Type B pancreatic cell (in vitro differentiated cells): ENCODE measurements around the gene ZNF423. TPM values are rescaled to one million over a fixed set of nuclear protein-coding genes. Genes with fewer than 3 reads are reported as not detected.

Experiments used
- DNase-seq: peaks from one replicate; pipeline ENCODE4 v3.0.0; 2021; ENCODE audit warnings: mixed read lengths; ENCODE audit not compliant: unreplicated experiment; ENCODE audit errors: extremely low spot score
- H3K27ac Mint-ChIP-seq: 2 replicates; pipeline ENCODE4 v1.8.0; 2021; ENCODE audit warnings: mild to moderate bottlenecking, mixed read lengths
- H3K27me3 Mint-ChIP-seq: 2 replicates; pipeline ENCODE4 v1.8.0; 2021; ENCODE audit warnings: mixed read lengths
- H3K36me3 Mint-ChIP-seq: 2 replicates; pipeline ENCODE4 v1.8.0; 2021; ENCODE audit warnings: mixed read lengths
- H3K4me1 Mint-ChIP-seq: one replicate; pipeline ENCODE4 v1.8.0; 2021; ENCODE audit warnings: mixed read lengths; ENCODE audit not compliant: unreplicated experiment
- H3K4me3 Mint-ChIP-seq: 2 replicates; pipeline ENCODE4 v1.8.0; 2021; ENCODE audit warnings: mild to moderate bottlenecking, mixed read lengths
- H3K9me3 Mint-ChIP-seq: 2 replicates; pipeline ENCODE4 v1.8.0; 2021; ENCODE audit warnings: mixed read lengths
- CTCF ChIP-seq: fragments of 200-600 bp; sonication (generic); conservative IDR thresholded peaks from 2 replicates; pipeline ENCODE4 v1.5.0; 2021; ENCODE audit warnings: antibody characterized with exemption, mild to moderate bottlenecking
- total RNA-seq: library from RNA; stranded (reverse); gene quantifications from 2 replicates; pipeline ENCODE4 v1.2.1, GENCODE V29; 2021; ENCODE audit warnings: low replicate concordance

Gene ZNF423
- total RNA-seq, 1 donor from 2014 or later, result 72.6 TPM

GRCh38 chr16:49442805-49443204 is 413.1 kb downstream of the ZNF423 start:
- no peak overlapping the region for H3K27ac Mint-ChIP-seq
- no peak overlapping the region for H3K4me3 Mint-ChIP-seq
- H3K9me3 Mint-ChIP-seq, result no peaks in the 10 kb centered on the region
- H3K27me3 Mint-ChIP-seq, result peaks cover 17% of the 10 kb centered on the region
- no peak for TF ChIP-seq CTCF
- no peak for DNase-seq
- no peaks in the 10 kb centered on the region for H3K36me3 Mint-ChIP-seq
- H3K4me1 Mint-ChIP-seq, result peaks cover 21% of the 10 kb centered on the region

GRCh38 chr16:49441366-49441780 is 414.5 kb downstream of the ZNF423 start:
- H3K9me3 Mint-ChIP-seq, result no peaks in the 10 kb centered on the region
- H3K27ac Mint-ChIP-seq, result no peak overlapping the region
- no peaks in the 10 kb centered on the region for H3K36me3 Mint-ChIP-seq
- peaks cover 27% of the 10 kb centered on the region for H3K27me3 Mint-ChIP-seq
- H3K4me3 Mint-ChIP-seq, result no peak overlapping the region
- H3K4me1 Mint-ChIP-seq, result peaks cover 21% of the 10 kb centered on the region
- no peak for DNase-seq
- TF ChIP-seq CTCF, result peak; percentile 56

- TF ChIP-seq CTCF, result peak; percentile 45
- no peak overlapping the region for H3K4me3 Mint-ChIP-seq
- no peaks in the 10 kb centered on the region for H3K9me3 Mint-ChIP-seq
- peaks cover 21% of the 10 kb centered on the region for H3K4me1 Mint-ChIP-seq
- no peak for DNase-seq
- H3K27me3 Mint-ChIP-seq, result peaks cover 28% of the 10 kb centered on the region
- H3K36me3 Mint-ChIP-seq, result no peaks in the 10 kb centered on the region
- H3K27ac Mint-ChIP-seq, result no peak overlapping the region
Observed at GRCh38 chr16:49440156-49441065, 415.5 kb downstream of the ZNF423 start.

- peaks cover 28% of the 10 kb centered on the region for H3K27me3 Mint-ChIP-seq
- no peaks in the 10 kb centered on the region for H3K9me3 Mint-ChIP-seq
- DNase-seq, result no peak
- H3K4me1 Mint-ChIP-seq, result peaks cover 22% of the 10 kb centered on the region
- TF ChIP-seq CTCF, result no peak
- H3K36me3 Mint-ChIP-seq, result no peaks in the 10 kb centered on the region
- H3K4me3 Mint-ChIP-seq, result no peak overlapping the region
- H3K27ac Mint-ChIP-seq, result no peak overlapping the region
Observed at GRCh38 chr16:49439676-49440075, 416.2 kb downstream of the ZNF423 start.

GRCh38 chr16:49439050-49439449 is 416.9 kb downstream of the ZNF423 start:
- no peak for DNase-seq
- Mint-ChIP-seq H3K27ac (no peak overlapping the region), H3K36me3 (no peaks in the 10 kb centered on the region), H3K27me3 (peaks cover 24% of the 10 kb centered on the region), H3K4me3 (no peak overlapping the region), H3K9me3 (no peaks in the 10 kb centered on the region), H3K4me1 (peaks cover 24% of the 10 kb centered on the region)
- no peak for TF ChIP-seq CTCF

Other genes with a start within 250 kb of the ZNF423 start
- gene CNEP1R1, start 169.1 kb upstream of the ZNF423 start, total RNA-seq, result 21.7 and 26.1 TPM in 2 replicates
- 16.7 and 17.9 TPM in 2 replicates for gene HEATR3, start 209.9 kb upstream of the ZNF423 start, total RNA-seq